HEK293 (cell line): ENCODE data around the gene LRCH4.

Source experiments
- CTCF ChIP-seq: fragments of 450-650 bp; formaldehyde crosslinking; IDR thresholded peaks from 2 replicates; pipeline ENCODE4 v1.5.1; 2016; ENCODE audit warnings: missing biosample characterization, missing genetic modification characterization
- YY1 ChIP-seq: fragments of 450-650 bp; formaldehyde crosslinking; IDR thresholded peaks from 2 replicates; pipeline ENCODE4 v1.5.1; 2018; ENCODE audit warnings: missing biosample characterization, missing genetic modification characterization
- ZBTB17 ChIP-seq: fragments of 450-650 bp; formaldehyde crosslinking; IDR thresholded peaks from 2 replicates; pipeline ENCODE4 v1.5.1; 2016; ENCODE audit warnings: missing biosample characterization, missing genetic modification characterization
- ZNF138 ChIP-seq: fragments of 450-650 bp; formaldehyde crosslinking; IDR thresholded peaks from 2 replicates; pipeline ENCODE4 v1.5.1; 2016; ENCODE audit warnings: missing biosample characterization, missing genetic modification characterization, borderline replicate concordance
- ZNF558 ChIP-seq: fragments of 450-650 bp; formaldehyde crosslinking; IDR thresholded peaks from 2 replicates; pipeline ENCODE4 v1.5.1; 2016; ENCODE audit warnings: missing biosample characterization, missing genetic modification characterization
- ZNF704 ChIP-seq: fragments of 450-650 bp; formaldehyde crosslinking; IDR thresholded peaks from 2 replicates; pipeline ENCODE4 v1.5.1; 2016; ENCODE audit warnings: missing biosample characterization, missing genetic modification characterization
- ZSCAN4 ChIP-seq: fragments of 450-650 bp; formaldehyde crosslinking; IDR thresholded peaks from 2 replicates; pipeline ENCODE4 v1.5.1; 2017; ENCODE audit warnings: missing biosample characterization, missing genetic modification characterization
- TF ChIP-seq, protein P1 (sequence below): fragments of 450-650 bp; formaldehyde crosslinking; IDR thresholded peaks from 2 replicates; pipeline ENCODE4 v1.5.1; 2016; ENCODE audit warnings: missing biosample characterization, missing genetic modification characterization, borderline replicate concordance
- TF ChIP-seq, protein P2 (sequence below): fragments of 450-650 bp; IDR thresholded peaks from 2 replicates; pipeline ENCODE4 v1.5.1; 2018; ENCODE audit warnings: missing biosample characterization, missing genetic modification characterization
- TF ChIP-seq, protein P3 (sequence below): fragments of 450-650 bp; formaldehyde crosslinking; IDR thresholded peaks from 2 replicates; pipeline ENCODE4 v1.5.1; 2016; ENCODE audit warnings: missing biosample characterization, missing genetic modification characterization

DNA sequence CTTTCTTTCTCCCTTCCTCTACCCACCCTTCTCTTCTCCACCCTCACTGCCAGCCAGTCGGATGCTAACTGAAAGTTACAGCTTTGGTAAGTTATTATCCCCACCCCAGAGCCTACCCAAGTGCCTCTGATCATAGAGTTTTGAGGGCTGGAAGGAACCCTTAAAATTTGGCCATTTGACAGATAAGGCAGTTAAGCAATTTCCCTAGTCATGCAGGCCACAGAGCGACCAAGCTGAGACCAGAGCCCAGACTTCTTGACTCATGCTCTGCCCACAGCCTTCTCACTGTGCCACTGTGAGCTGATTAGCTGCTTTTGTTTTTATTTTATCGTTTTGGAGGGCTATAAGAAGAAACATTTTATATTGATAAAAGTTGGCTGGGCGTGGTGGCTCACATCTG is 29.4 kb downstream of the LRCH4 start:
- TF ChIP-seq CTCF (tag by site-specific recombination) = no peak
- TF ChIP-seq ZSCAN4 (tag by site-specific recombination) = no peak
- TF ChIP-seq, protein P1, sequence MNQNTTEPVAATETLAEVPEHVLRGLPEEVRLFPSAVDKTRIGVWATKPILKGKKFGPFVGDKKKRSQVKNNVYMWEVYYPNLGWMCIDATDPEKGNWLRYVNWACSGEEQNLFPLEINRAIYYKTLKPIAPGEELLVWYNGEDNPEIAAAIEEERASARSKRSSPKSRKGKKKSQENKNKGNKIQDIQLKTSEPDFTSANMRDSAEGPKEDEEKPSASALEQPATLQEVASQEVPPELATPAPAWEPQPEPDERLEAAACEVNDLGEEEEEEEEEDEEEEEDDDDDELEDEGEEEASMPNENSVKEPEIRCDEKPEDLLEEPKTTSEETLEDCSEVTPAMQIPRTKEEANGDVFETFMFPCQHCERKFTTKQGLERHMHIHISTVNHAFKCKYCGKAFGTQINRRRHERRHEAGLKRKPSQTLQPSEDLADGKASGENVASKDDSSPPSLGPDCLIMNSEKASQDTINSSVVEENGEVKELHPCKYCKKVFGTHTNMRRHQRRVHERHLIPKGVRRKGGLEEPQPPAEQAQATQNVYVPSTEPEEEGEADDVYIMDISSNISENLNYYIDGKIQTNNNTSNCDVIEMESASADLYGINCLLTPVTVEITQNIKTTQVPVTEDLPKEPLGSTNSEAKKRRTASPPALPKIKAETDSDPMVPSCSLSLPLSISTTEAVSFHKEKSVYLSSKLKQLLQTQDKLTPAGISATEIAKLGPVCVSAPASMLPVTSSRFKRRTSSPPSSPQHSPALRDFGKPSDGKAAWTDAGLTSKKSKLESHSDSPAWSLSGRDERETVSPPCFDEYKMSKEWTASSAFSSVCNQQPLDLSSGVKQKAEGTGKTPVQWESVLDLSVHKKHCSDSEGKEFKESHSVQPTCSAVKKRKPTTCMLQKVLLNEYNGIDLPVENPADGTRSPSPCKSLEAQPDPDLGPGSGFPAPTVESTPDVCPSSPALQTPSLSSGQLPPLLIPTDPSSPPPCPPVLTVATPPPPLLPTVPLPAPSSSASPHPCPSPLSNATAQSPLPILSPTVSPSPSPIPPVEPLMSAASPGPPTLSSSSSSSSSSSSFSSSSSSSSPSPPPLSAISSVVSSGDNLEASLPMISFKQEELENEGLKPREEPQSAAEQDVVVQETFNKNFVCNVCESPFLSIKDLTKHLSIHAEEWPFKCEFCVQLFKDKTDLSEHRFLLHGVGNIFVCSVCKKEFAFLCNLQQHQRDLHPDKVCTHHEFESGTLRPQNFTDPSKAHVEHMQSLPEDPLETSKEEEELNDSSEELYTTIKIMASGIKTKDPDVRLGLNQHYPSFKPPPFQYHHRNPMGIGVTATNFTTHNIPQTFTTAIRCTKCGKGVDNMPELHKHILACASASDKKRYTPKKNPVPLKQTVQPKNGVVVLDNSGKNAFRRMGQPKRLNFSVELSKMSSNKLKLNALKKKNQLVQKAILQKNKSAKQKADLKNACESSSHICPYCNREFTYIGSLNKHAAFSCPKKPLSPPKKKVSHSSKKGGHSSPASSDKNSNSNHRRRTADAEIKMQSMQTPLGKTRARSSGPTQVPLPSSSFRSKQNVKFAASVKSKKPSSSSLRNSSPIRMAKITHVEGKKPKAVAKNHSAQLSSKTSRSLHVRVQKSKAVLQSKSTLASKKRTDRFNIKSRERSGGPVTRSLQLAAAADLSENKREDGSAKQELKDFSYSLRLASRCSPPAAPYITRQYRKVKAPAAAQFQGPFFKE (tag by site-specific recombination) = no peak
- TF ChIP-seq, protein P2, sequence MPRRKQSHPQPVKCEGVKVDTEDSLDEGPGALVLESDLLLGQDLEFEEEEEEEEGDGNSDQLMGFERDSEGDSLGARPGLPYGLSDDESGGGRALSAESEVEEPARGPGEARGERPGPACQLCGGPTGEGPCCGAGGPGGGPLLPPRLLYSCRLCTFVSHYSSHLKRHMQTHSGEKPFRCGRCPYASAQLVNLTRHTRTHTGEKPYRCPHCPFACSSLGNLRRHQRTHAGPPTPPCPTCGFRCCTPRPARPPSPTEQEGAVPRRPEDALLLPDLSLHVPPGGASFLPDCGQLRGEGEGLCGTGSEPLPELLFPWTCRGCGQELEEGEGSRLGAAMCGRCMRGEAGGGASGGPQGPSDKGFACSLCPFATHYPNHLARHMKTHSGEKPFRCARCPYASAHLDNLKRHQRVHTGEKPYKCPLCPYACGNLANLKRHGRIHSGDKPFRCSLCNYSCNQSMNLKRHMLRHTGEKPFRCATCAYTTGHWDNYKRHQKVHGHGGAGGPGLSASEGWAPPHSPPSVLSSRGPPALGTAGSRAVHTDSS = no peak
- no peak for TF ChIP-seq ZBTB17
- TF ChIP-seq, protein P3, sequence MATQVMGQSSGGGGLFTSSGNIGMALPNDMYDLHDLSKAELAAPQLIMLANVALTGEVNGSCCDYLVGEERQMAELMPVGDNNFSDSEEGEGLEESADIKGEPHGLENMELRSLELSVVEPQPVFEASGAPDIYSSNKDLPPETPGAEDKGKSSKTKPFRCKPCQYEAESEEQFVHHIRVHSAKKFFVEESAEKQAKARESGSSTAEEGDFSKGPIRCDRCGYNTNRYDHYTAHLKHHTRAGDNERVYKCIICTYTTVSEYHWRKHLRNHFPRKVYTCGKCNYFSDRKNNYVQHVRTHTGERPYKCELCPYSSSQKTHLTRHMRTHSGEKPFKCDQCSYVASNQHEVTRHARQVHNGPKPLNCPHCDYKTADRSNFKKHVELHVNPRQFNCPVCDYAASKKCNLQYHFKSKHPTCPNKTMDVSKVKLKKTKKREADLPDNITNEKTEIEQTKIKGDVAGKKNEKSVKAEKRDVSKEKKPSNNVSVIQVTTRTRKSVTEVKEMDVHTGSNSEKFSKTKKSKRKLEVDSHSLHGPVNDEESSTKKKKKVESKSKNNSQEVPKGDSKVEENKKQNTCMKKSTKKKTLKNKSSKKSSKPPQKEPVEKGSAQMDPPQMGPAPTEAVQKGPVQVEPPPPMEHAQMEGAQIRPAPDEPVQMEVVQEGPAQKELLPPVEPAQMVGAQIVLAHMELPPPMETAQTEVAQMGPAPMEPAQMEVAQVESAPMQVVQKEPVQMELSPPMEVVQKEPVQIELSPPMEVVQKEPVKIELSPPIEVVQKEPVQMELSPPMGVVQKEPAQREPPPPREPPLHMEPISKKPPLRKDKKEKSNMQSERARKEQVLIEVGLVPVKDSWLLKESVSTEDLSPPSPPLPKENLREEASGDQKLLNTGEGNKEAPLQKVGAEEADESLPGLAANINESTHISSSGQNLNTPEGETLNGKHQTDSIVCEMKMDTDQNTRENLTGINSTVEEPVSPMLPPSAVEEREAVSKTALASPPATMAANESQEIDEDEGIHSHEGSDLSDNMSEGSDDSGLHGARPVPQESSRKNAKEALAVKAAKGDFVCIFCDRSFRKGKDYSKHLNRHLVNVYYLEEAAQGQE (tag by site-specific recombination) = no peak
- TF ChIP-seq ZNF558 (tag by site-specific recombination) = no peak
- TF ChIP-seq YY1 (tag by site-specific recombination) = no peak
- TF ChIP-seq ZNF138 = no peak
- TF ChIP-seq ZNF704 = no peak
